Neutrophil (primary cell): Measurements from ENCODE around the gene TEX14.
A peak's percentile ranks its signal among the peaks of the same experiment; 100 is the strongest.

ENCODE experiments used
- H3K27ac ChIP-seq: fragments of 200-600 bp; sonication (generic); 2 replicates; pipeline ENCODE4 v1.5.1; 2016; ENCODE audit warnings: mild to moderate bottlenecking, moderate library complexity
- H3K27me3 ChIP-seq: fragments of 200-600 bp; sonication (generic); 2 replicates; pipeline ENCODE4 v1.6.0; 2016; ENCODE audit warnings: mild to moderate bottlenecking
- H3K36me3 ChIP-seq: fragments of 200-600 bp; sonication (generic); 2 replicates; pipeline ENCODE4 v1.5.1; 2017
- H3K4me1 ChIP-seq, 2 experiments: fragments of 200-600 bp in 1 of 2; sonication (generic) in 1 of 2; 1 replicate in 1 of 2; 2 replicates in 1 of 2; pipeline versions ENCODE4 v1.5.1 to v1.6.1; 2013 to 2016; ENCODE audit warnings: low read depth in 1 of 2, low read length in 1 of 2, mild to moderate bottlenecking in 1 of 2, moderate library complexity in 1 of 2; ENCODE audit not compliant: control insufficient read depth in 1 of 2, insufficient read depth in 1 of 2
- H3K4me3 ChIP-seq, 2 experiments: fragments of 200-600 bp in 1 of 2; sonication (generic) in 1 of 2; 1 replicate in 1 of 2; 2 replicates in 1 of 2; pipeline ENCODE4 v1.5.1; 2013 to 2016; ENCODE audit warnings: low read depth in 1 of 2, low read length in 1 of 2, mild to moderate bottlenecking in 1 of 2, moderate library complexity in 1 of 2
- H3K9me3 ChIP-seq: fragments of 200-600 bp; sonication (generic); 2 replicates; pipeline ENCODE4 v1.5.1; 2016
- TF ChIP-seq, protein P1 (sequence below): fragments of 200-600 bp; sonication (generic); IDR thresholded peaks from 2 replicates; pipeline ENCODE4 v1.5.1; 2016; ENCODE audit warnings: antibody characterized with exemption

The TEX14 gene

DNA sequence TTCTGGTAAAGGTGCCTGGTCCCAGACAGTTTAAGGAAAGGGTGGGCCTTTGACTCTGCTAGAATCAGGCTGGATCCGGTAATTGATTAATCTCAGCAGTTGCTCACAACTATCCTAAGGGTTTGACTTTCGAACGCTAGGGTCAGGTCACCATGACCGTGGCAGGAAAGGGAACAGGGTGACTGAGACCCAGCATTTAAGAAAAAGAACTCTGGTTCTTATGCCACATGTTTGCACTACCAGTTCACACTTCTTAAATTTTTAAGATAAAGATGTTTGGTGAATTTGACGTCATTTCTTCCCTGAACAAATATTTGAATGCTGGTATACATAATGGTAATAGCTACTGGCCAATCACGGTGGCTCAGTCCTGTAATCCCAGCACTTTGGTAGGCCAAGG, 52.2 kb downstream of the TEX14 start:
- Histone ChIP-seq H3K27me3 (no peaks in the 10 kb centered on the region), H3K4me3 (no peak overlapping the region), H3K9me3 (no peaks in the 10 kb centered on the region), H3K27ac (no peak overlapping the region), H3K4me1 (peaks cover 0 to 3% of the 10 kb centered on the region in 2 experiments), H3K36me3 (no peaks in the 10 kb centered on the region)
- TF ChIP-seq, protein P1, sequence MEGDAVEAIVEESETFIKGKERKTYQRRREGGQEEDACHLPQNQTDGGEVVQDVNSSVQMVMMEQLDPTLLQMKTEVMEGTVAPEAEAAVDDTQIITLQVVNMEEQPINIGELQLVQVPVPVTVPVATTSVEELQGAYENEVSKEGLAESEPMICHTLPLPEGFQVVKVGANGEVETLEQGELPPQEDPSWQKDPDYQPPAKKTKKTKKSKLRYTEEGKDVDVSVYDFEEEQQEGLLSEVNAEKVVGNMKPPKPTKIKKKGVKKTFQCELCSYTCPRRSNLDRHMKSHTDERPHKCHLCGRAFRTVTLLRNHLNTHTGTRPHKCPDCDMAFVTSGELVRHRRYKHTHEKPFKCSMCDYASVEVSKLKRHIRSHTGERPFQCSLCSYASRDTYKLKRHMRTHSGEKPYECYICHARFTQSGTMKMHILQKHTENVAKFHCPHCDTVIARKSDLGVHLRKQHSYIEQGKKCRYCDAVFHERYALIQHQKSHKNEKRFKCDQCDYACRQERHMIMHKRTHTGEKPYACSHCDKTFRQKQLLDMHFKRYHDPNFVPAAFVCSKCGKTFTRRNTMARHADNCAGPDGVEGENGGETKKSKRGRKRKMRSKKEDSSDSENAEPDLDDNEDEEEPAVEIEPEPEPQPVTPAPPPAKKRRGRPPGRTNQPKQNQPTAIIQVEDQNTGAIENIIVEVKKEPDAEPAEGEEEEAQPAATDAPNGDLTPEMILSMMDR: no peak

DNA sequence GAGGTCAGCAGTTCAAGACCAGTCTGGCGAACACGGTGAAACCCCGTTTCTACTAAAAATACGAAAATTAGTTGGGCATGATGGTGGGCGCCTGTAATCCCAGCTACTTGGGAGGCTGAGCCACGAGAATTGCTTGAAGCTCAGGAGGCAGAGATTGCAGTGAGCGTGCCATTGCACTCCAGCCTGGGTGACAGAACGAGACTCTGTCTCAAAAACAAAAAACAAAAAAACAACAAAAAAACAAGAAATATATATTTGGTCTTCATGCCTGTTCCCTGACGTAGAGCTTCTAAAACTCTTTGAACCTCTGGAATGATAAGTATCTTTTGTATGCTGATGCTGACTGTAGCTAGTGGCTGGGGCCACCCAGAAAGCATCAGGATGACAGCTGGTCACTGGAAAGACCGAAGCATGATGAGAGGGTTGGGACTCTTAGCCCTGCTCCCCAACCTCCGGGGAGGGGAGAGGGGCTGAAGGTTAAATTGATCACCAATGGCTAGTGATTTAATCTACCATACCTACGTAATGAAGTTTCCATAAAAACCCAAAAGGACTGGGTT, 54.8 kb downstream of the TEX14 start:
- Histone ChIP-seq H3K36me3 (no peaks in the 10 kb centered on the region), H3K4me1 (peaks cover 4 to 7% of the 10 kb centered on the region in 2 experiments), H3K4me3 (no peak overlapping the region), H3K9me3 (no peaks in the 10 kb centered on the region), H3K27me3 (no peaks in the 10 kb centered on the region), H3K27ac (no peak overlapping the region)
- TF ChIP-seq, protein P1: no peak

DNA sequence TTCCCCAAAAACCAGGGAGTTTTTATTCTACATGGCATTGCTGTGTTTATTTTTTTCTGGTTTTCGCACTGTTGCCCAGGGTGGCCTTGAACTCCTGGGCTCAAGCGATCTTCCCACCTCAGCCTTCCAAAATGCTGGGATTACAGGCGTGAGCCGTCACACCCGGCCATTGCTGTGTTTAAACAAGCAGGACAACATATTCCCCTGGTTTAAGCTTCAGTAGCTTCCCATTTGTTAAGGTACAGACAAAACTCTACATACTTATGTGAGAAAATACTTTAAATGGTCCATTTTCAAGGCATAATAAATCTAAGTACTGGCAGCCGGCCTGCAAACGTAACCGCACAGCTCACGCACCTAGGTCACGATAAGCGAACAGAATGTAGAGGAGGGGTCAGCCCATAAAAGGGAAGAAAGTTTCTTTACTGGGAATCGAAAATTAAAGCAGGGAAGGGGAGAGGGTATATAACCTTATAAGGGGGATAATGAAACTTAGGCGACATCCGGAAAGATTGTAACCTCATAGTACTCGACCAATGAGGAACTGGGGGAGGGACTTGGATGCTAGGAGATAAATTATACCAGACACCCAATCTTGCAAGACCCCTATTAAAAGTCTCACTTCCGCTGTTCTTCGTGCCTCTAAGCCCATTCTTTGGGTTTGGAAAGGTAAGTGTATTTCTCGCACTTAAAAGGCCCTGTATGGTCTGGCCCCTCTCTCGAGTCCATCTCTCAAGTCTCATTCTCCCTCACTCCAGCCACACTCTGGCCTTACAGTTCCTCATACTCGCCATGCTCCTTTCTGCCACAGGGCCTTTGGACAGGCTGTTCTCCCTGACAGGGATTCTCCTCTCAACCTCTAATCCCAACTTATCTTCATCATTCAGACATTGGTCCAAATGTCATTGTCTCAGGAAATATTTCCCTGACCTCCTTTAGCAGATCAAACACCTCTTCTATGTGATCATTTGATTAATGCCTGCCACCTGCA, 59.2 kb downstream of the TEX14 start:
- TF ChIP-seq, protein P1: no peak
- H3K27me3 ChIP-seq: no peaks in the 10 kb centered on the region
- no peaks in the 10 kb centered on the region for H3K36me3 ChIP-seq
- no peaks in the 10 kb centered on the region for H3K9me3 ChIP-seq
- H3K4me3 ChIP-seq: peak overlapping the region; percentile 60 to 64
- peaks cover 5 to 13% of the 10 kb centered on the region in 2 experiments for H3K4me1 ChIP-seq
- peak overlapping the region; percentile 69 for H3K27ac ChIP-seq

DNA sequence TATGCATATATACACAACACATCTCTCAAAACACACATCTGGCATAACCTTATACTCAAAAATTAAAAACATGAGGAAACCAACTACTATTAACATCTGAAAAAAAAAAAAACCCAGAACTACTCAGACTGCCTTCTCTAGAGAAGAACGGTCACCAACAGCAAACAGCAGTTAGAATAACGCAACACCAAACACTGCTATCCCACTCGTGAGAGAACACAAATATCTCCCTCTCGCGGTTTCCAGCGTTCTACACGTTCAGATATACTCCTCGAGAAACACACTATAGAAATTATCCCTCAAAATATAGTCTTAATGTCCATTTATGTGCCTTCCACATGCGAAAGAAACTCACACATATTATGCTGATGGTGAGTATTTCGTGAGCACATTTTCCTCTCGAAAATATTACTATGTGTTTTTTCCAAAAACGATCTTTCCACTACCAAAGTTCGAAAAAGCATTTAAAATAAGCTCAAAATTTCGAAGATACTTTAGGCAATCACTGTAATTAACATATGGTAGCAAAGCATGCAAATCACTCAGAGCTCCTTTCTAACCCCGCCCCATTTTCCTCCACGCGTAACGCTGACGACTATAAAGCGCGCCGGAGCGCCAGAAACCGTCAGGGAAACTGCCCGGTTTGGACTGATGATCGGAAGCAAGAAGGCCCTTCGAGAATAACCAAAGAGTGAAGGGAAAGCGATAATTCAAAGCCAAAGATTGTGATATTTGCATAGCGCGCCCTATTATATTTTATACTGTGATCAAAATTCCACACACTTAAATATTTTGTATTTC, 60.1 kb downstream of the TEX14 start:
- TF ChIP-seq, protein P1: no peak
- Histone ChIP-seq H3K27me3 (no peaks in the 10 kb centered on the region), H3K4me3 (peak overlapping the region; percentile 60 to 64)

DNA sequence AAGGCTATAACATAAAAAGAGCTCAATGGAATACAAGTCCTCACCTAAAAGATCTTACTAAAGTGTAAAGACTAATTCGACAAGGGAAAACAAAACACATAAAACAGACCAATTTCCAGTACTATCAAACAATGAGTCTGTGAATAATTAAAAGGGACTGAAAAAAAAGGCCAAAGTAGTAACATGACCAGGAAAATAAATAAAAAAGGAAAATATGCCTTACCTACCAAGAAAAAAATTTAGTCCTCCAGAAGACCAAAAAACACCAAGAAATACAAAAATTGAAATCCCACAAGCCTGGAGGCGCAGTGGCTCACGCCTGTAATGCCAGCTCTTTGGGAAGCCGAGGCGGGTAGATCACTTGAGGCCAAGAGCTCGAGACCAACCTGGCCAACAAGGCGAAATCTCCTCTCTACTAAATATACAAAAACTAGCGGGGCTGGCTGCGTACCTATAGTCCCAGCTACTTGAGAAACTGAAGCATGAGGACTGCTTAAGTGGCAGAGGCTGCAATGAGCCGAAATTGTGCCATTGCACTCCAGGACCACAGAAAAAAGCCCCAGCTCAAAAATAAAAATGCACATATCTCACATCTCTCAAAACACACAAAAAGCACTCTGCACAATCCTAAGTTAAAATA, 60.8 kb downstream of the TEX14 start:
- peak overlapping the region; percentile 21 for H3K27ac ChIP-seq
- peak overlapping the region; percentile 60 to 64 for H3K4me3 ChIP-seq
- TF ChIP-seq, protein P1: no peak
- H3K9me3 ChIP-seq: no peaks in the 10 kb centered on the region
- no peaks in the 10 kb centered on the region for H3K27me3 ChIP-seq
- no peaks in the 10 kb centered on the region for H3K36me3 ChIP-seq
- H3K4me1 ChIP-seq: peaks cover 14 to 24% of the 10 kb centered on the region in 2 experiments

More for the DNA sequence above, 60.1 kb downstream of the TEX14 start:
- H3K9me3 ChIP-seq: no peaks in the 10 kb centered on the region
- H3K4me1 ChIP-seq: peaks cover 11 to 20% of the 10 kb centered on the region in 2 experiments
- H3K27ac ChIP-seq: peak overlapping the region; percentile 69
- H3K36me3 ChIP-seq: no peaks in the 10 kb centered on the region
